ENCODE data around the gene TUSC2. TPM values are rescaled to one million over a fixed set of nuclear protein-coding genes. Genes with fewer than 3 reads are reported as not detected.

The TUSC2 gene
- total and polyA plus RNA-seq, 2 of the 13 experiments (the other 11 are each of a cell fraction or from before 2014, with no cell fraction given): 36.7 to 39.1 TPM

DNA sequence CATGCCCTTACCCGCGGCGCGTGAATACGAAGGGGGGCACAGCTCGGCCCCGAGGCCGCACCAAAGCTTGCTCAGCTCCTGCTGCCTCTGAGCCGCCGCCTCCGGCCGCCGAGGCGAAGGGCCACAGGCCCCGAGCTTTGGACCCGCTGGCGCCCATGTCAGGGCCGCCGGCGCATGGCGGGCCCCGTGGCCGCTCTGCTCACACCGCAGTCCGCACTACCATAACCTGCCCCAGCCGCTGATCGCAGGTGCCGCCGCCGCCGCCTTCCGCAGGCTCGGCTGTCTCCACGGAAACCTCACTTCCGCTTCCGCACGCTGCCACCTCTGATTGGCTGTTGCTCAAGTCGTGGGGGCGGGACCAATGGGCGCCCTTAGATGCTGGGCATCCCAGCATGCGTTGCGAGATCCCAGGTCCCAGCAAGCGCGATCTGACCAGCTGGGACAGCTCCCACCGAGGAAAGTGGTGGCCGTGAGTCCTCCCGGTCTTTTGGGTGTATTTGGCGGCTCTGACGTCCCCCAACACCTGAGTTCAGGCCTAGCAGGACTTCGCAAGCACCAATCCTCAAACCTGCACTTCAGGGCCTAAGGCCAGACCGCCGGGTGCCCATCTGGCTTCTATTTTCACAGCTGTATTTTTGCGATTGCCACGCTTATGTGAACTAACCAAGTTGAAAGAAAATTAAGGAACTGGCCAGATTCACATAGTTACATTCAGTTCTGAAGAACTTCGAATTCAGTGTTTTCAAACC is at the start of gene TUSC2 (continued):
- TF ChIP-seq, protein P1, sequence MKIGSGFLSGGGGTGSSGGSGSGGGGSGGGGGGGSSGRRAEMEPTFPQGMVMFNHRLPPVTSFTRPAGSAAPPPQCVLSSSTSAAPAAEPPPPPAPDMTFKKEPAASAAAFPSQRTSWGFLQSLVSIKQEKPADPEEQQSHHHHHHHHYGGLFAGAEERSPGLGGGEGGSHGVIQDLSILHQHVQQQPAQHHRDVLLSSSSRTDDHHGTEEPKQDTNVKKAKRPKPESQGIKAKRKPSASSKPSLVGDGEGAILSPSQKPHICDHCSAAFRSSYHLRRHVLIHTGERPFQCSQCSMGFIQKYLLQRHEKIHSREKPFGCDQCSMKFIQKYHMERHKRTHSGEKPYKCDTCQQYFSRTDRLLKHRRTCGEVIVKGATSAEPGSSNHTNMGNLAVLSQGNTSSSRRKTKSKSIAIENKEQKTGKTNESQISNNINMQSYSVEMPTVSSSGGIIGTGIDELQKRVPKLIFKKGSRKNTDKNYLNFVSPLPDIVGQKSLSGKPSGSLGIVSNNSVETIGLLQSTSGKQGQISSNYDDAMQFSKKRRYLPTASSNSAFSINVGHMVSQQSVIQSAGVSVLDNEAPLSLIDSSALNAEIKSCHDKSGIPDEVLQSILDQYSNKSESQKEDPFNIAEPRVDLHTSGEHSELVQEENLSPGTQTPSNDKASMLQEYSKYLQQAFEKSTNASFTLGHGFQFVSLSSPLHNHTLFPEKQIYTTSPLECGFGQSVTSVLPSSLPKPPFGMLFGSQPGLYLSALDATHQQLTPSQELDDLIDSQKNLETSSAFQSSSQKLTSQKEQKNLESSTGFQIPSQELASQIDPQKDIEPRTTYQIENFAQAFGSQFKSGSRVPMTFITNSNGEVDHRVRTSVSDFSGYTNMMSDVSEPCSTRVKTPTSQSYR (CRISPR knock-in tag; IDR thresholded peaks at IDR 0.05; ENCODE audit: borderline replicate concordance): no peak
- TF ChIP-seq ZNF607 (CRISPR knock-in tag; IDR thresholded peaks at IDR 0.05; ENCODE audit: borderline replicate concordance): peak; percentile 78; the same call in 1 of the 2 replicates
- TF ChIP-seq AKAP8 (CRISPR knock-in tag; IDR thresholded peaks at IDR 0.05): peak; percentile 87
- TF ChIP-seq, protein P2, sequence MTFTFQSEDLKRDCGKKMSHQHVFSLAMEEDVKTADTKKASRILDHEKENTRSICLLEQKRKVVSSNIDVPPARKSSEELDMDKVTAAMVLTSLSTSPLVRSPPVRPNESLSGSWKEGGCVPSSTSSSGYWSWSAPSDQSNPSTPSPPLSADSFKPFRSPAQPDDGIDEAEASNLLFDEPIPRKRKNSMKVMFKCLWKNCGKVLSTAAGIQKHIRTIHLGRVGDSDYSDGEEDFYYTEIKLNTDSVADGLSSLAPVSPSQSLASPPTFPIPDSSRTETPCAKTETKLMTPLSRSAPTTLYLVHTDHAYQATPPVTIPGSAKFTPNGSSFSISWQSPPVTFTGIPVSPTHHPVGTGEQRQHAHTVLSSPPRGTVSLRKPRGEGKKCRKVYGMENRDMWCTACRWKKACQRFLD (CRISPR knock-in tag; IDR thresholded peaks at IDR 0.05; ENCODE audit: borderline replicate concordance): 0 out of 2 replicates have a peak, but pooled peaks have one; percentile 37
- TF ChIP-seq ZNF556 (CRISPR knock-in tag; IDR thresholded peaks at IDR 0.05; ENCODE audit: borderline replicate concordance): no peak
- TF ChIP-seq, protein P3, sequence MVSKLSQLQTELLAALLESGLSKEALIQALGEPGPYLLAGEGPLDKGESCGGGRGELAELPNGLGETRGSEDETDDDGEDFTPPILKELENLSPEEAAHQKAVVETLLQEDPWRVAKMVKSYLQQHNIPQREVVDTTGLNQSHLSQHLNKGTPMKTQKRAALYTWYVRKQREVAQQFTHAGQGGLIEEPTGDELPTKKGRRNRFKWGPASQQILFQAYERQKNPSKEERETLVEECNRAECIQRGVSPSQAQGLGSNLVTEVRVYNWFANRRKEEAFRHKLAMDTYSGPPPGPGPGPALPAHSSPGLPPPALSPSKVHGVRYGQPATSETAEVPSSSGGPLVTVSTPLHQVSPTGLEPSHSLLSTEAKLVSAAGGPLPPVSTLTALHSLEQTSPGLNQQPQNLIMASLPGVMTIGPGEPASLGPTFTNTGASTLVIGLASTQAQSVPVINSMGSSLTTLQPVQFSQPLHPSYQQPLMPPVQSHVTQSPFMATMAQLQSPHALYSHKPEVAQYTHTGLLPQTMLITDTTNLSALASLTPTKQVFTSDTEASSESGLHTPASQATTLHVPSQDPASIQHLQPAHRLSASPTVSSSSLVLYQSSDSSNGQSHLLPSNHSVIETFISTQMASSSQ (IDR thresholded peaks at IDR 0.05; ENCODE audit: low read depth): no peak
- TF ChIP-seq, protein P3 (CRISPR knock-in tag; IDR thresholded peaks at IDR 0.05; ENCODE audit: borderline replicate concordance): no peak; the same call in 1 of the 2 replicates
- no peak for TF ChIP-seq ZBTB7B (CRISPR knock-in tag; IDR thresholded peaks at IDR 0.05)
- TF ChIP-seq MXD4 (CRISPR knock-in tag; IDR thresholded peaks at IDR 0.05): peak; percentile 89
- no peak for TF ChIP-seq HOXA9 (CRISPR knock-in tag; IDR thresholded peaks at IDR 0.05; ENCODE audit: borderline replicate concordance)
- no peak for TF ChIP-seq ZNF761 (CRISPR knock-in tag; conservative IDR thresholded peaks at IDR 0.05)
- TF ChIP-seq NFE2L2 (IDR thresholded peaks at IDR 0.05; ENCODE audit: low read length): no peak
- no peak for TF ChIP-seq NONO (IDR thresholded peaks at IDR 0.05)
- no peak for TF ChIP-seq NONO (CRISPR knock-in tag; conservative IDR thresholded peaks at IDR 0.05)
- TF ChIP-seq MED1 (CRISPR knock-in tag; IDR thresholded peaks at IDR 0.05): peak; percentile 44
- no peak for TF ChIP-seq RAD51 (IDR thresholded peaks at IDR 0.05; ENCODE audit: borderline replicate concordance)
- no peak for TF ChIP-seq ZNF674 (CRISPR knock-in tag; IDR thresholded peaks at IDR 0.05; ENCODE audit: low read depth)
- TF ChIP-seq ZNF33A (CRISPR knock-in tag; IDR thresholded peaks at IDR 0.05; ENCODE audit: borderline replicate concordance): no peak
- TF ChIP-seq, protein P4, sequence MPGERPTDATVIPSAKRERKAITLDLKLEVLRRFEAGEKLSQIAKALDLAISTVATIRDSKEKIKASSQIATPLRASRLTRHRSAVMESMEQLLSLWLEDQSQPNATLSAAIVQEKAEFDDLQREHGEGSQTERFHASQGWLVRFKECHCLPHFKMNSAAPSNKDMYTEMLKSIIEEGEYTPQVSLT (CRISPR knock-in tag; IDR thresholded peaks at IDR 0.05; ENCODE audit: borderline replicate concordance, low read depth): no peak
- TF ChIP-seq AGO1 (IDR thresholded peaks at IDR 0.05; ENCODE audit: low read depth, low read length, poor library complexity, severe bottlenecking): peak; percentile 97
- no peak for TF ChIP-seq FOXJ3 (CRISPR knock-in tag; IDR thresholded peaks at IDR 0.05; ENCODE audit: borderline replicate concordance)
- no peak for TF ChIP-seq ZNF30 (CRISPR knock-in tag; IDR thresholded peaks at IDR 0.05)

Data from HepG2 (cell line).